Stimulated activated naive B cell treated with anti-CD40 and anti-IgM and Interleukin-4, amounts not matched to agents 10 μg/mL and 1 μg/mL and 100 μg/mL, for 72 hours (primary cell): ENCODE data around the gene AGTPBP1.
A peak's percentile ranks its signal among the peaks of the same experiment; 100 is the strongest.

ENCODE experiments used
- ATAC-seq, 2 donors: fragments of 150-1000 bp; cut with Tn5 transposase; replicated peaks; 2 replicates each; pipeline ENCODE4 v1.10.0; 2021; ENCODE audit warnings: moderate library complexity in 1 of 2
- DNase-seq: peaks from one replicate; pipeline ENCODE4 v3.0.0; 2021
- H3K27ac Mint-ChIP-seq: one replicate; pipeline ENCODE4 v1.8.0; 2022; ENCODE audit warnings: mild to moderate bottlenecking, mixed read lengths
- H3K27me3 Mint-ChIP-seq, 2 donors: one replicate each; pipeline ENCODE4 v1.8.0; 2022; ENCODE audit warnings: mixed read lengths in 2 of 2
- H3K36me3 Mint-ChIP-seq, 2 donors: one replicate each; pipeline ENCODE4 v1.8.0; 2022; ENCODE audit warnings: mixed read lengths in 2 of 2, mild to moderate bottlenecking in 1 of 2
- H3K4me1 Mint-ChIP-seq, 2 donors: one replicate each; pipeline ENCODE4 v1.8.0; 2022; ENCODE audit warnings: mixed read lengths in 2 of 2, mild to moderate bottlenecking in 1 of 2
- H3K4me3 Mint-ChIP-seq, 2 donors: one replicate each; pipeline ENCODE4 v1.8.0; 2022; ENCODE audit warnings: mild to moderate bottlenecking in 2 of 2, mixed read lengths in 2 of 2, moderate library complexity in 1 of 2
- H3K9me3 Mint-ChIP-seq, 2 donors: one replicate each; pipeline ENCODE4 v1.8.0; 2022; ENCODE audit warnings: mixed read lengths in 2 of 2, mild to moderate bottlenecking in 1 of 2

AGTPBP1 gene

DNA sequence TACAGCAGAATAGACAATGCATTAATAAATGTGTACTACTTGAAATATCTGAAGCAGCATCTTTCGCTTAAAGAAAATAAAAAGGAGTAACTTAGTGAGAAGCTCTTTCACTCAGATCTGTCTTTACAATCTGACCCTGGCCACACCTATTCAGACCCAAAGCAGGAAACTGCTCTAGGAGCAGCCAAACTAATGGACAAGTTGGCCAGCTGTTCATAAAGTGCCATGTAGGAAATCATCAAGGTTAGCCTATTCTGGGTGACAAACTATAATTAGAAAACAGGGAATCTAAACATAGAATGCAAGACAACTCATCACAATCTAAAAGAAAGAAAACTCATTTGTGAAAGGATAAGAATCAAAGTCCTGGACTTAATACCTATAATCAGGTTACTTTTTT lies 101.3 kb downstream of the AGTPBP1 start:
- DNase-seq = no peak
- ATAC-seq = no peak
- Mint-ChIP-seq H3K27me3 (no peaks in the 10 kb centered on the region), H3K27ac (no peak overlapping the region), H3K4me1 (peaks cover 0 to 7% of the 10 kb centered on the region in 2 donors), H3K36me3 (peaks cover 13 to 35% of the 10 kb centered on the region in 2 donors), H3K4me3 (no peak overlapping the region), H3K9me3 (no peaks in the 10 kb centered on the region)

DNA sequence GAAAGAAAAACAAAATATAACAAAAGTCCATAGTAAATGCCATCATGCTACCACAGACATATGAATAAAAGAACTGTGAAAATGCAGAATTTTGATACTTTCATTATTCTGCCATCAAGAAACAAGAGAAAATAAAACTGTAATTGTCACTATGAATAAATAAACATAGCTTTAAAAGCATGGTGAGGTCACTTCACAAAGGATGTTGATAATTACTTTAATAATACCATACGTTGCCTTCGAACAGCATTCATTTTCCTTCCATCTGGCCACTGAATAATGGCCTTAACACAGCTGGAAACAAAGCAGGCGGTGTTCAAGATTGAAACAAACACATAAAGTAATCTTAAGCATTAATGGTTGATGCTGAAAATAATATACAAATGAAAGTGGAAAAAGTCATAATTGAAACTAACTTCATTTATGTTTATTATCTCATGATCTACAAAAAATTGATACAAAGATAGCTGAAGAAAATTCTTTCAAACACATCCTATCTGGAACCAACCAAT lies 102.0 kb downstream of the AGTPBP1 start:
- no peaks in the 10 kb centered on the region for H3K27me3 Mint-ChIP-seq
- H3K27ac Mint-ChIP-seq = no peak overlapping the region
- H3K4me1 Mint-ChIP-seq = peaks cover 0 to 4% of the 10 kb centered on the region in 2 donors
- DNase-seq (no peak), ATAC-seq (no peak)
- no peak overlapping the region for H3K4me3 Mint-ChIP-seq
- H3K36me3 Mint-ChIP-seq = peaks cover 11 to 28% of the 10 kb centered on the region in 2 donors
- H3K9me3 Mint-ChIP-seq = no peaks in the 10 kb centered on the region

DNA sequence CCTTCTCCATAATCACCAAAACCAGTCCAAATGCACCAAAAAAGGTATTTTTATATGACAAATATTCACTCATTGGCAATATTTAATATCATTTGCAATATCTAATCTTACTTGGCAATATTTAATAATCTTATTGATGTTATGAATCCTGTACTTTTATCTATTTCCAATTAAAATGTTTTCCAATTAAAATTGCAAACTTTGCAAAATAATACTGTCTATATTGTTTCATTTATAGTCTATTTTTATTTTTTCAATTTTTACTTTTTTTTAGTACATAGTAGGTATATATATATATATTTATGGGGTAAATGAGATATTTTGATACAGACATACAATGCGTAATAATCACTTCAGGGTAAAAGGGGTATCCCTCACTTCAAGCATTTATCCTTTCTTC lies 109.9 kb downstream of the AGTPBP1 start:
- H3K4me3 Mint-ChIP-seq = no peak overlapping the region
- DNase-seq = no peak
- H3K27ac Mint-ChIP-seq = no peak overlapping the region
- no peaks in the 10 kb centered on the region for H3K27me3 Mint-ChIP-seq
- ATAC-seq = no peak
- H3K4me1 Mint-ChIP-seq = no peaks in the 10 kb centered on the region
- no peaks in the 10 kb centered on the region for H3K9me3 Mint-ChIP-seq
- H3K36me3 Mint-ChIP-seq = peaks cover 8 to 28% of the 10 kb centered on the region in 2 donors

GRCh38 chr9:85630676-85631075 lies 111.1 kb downstream of the AGTPBP1 start:
- Mint-ChIP-seq H3K4me1 (no peaks in the 10 kb centered on the region), H3K27me3 (no peaks in the 10 kb centered on the region)
- ATAC-seq = no peak

DNA sequence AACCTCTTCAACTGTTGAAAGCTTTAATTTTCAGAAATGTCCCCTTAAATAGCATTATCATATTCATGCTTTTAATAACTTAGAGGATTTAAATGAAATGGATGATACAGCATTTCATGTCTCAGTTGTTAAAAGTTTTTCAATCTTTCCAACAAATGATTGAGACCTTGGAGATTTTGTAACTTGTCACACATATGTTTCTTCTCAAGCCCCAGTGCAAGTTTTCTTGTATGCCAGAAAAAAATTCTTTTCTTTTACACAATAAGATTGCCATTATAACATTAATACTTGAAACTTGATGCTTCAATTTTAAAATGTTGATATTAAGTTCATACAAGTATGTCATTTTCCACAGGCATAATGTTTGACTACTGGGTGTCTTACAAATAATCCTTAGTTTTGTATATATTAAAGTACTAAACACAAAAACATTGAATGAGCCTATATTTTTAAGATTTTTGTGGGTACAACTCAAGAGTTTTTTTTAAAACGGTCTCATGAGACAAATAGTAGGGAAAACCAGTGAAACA lies 124.5 kb downstream of the AGTPBP1 start:
- Mint-ChIP-seq H3K9me3 (no peaks in the 10 kb centered on the region), H3K4me1 (peaks cover 0 to 2% of the 10 kb centered on the region in 2 donors), H3K36me3 (peaks cover 8 to 16% of the 10 kb centered on the region in 2 donors), H3K27me3 (no peaks in the 10 kb centered on the region), H3K4me3 (no peak overlapping the region), H3K27ac (no peak overlapping the region)
- DNase-seq = no peak
- ATAC-seq = no peak

More at GRCh38 chr9:85630676-85631075, 111.1 kb downstream of the AGTPBP1 start:
- no peak for DNase-seq
- Mint-ChIP-seq H3K9me3 (no peaks in the 10 kb centered on the region), H3K36me3 (peaks cover 6 to 22% of the 10 kb centered on the region in 2 donors), H3K4me3 (no peak overlapping the region), H3K27ac (no peak overlapping the region)

DNA sequence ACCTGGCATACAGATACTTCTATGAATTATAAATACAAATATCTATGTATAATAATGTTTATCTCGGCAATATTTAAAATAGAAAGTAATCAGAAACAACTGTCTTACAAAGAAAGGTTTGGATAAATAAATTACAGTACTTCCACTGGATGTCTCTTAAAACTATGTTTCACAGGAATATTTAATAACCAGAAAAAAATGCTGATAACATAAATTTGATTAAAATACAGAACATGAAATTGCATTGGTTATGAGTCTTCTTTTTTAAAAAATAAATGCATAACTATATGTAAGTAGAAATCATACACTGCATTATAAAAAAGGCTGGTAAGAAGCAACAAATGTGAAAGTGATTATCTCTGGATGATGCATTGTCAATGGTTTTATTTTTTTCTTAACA lies 126.0 kb downstream of the AGTPBP1 start:
- peaks cover 8 to 16% of the 10 kb centered on the region in 2 donors for H3K36me3 Mint-ChIP-seq
- H3K27ac Mint-ChIP-seq = no peak overlapping the region
- H3K4me3 Mint-ChIP-seq = no peak overlapping the region
- no peak for ATAC-seq
- no peak for DNase-seq
- H3K27me3 Mint-ChIP-seq = no peaks in the 10 kb centered on the region
- peaks cover 0 to 1% of the 10 kb centered on the region in 2 donors for H3K4me1 Mint-ChIP-seq
- no peaks in the 10 kb centered on the region for H3K9me3 Mint-ChIP-seq

DNA sequence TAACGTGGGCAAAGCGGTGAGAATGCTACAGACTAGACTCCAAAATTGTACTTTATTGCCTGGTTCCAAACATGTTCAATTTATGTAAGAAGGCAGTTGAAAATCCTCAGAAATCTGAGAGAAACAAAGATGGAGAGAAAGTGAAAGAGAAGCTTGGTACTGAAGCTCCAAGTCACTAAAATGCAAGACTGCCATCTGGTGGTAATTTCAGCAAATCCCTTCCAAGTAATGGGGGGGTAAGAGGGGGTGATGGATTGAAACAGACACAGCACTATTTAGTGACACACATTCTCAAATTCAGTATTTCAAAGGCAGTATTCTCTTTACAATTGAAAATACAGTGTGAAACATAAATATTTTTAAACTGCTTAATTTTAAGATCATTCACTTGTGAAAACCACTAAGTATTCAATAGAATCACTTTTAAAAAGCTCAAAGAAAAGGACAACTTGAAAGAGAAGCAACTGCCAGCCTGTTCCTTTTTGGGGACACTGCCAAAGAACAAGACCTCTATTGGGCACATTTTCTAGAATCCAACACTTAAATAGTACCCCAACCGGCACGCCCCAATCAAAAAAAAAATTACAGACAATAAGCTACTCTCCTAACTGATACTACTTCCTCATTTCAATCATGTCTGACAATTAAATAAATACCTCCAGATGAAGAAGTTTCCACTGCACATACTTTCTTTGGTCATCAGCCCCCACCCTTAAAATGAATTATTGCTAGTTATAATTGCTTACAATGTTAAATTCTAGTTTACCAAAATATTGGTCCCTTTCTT lies 131.5 kb downstream of the AGTPBP1 start:
- no peaks in the 10 kb centered on the region for H3K27me3 Mint-ChIP-seq
- peak; percentile 98 to 99 for ATAC-seq

GRCh38 chr9:85605905-85606304 lies 135.8 kb downstream of the AGTPBP1 start:
- no peak for DNase-seq

More for the DNA sequence above, 131.5 kb downstream of the AGTPBP1 start:
- H3K9me3 Mint-ChIP-seq = no peaks in the 10 kb centered on the region
- H3K4me3 Mint-ChIP-seq = peak overlapping the region; percentile 61 to 62
- H3K4me1 Mint-ChIP-seq = peaks cover 8 to 15% of the 10 kb centered on the region in 2 donors
- peak; percentile 42 for DNase-seq
- H3K36me3 Mint-ChIP-seq = peaks cover 2 to 4% of the 10 kb centered on the region in 2 donors
- peak overlapping the region; percentile 15 for H3K27ac Mint-ChIP-seq

DNA sequence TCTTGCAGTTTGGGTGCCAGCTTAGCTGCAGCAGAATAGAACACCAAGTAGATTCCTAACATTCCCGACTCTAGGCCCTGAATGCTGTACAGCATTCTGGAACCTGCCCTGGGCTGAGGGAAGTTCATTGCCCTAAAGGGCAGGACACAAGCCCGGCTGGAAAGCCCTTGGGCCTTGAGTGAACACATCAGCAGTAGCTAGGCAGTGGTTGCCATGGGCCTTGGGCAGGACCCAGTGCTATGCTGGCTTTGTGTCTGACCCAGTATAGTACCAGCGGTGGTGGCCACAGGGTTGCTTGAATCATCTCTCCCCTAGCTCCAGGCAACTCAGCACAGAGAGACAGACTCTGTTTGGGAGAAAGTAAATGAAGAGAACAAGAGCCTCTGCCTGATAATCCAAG lies 137.8 kb downstream of the AGTPBP1 start:
- no peak for DNase-seq
- no peak overlapping the region for H3K27ac Mint-ChIP-seq
- no peak overlapping the region for H3K4me3 Mint-ChIP-seq

More at GRCh38 chr9:85605905-85606304, 135.8 kb downstream of the AGTPBP1 start:
- no peak overlapping the region for H3K27ac Mint-ChIP-seq
- H3K4me3 Mint-ChIP-seq = no peak overlapping the region
- H3K4me1 Mint-ChIP-seq = peaks cover 8 to 15% of the 10 kb centered on the region in 2 donors
- no peaks in the 10 kb centered on the region for H3K9me3 Mint-ChIP-seq
- peaks cover 22 to 37% of the 10 kb centered on the region in 2 donors for H3K36me3 Mint-ChIP-seq
- H3K27me3 Mint-ChIP-seq = no peaks in the 10 kb centered on the region
- ATAC-seq = no peak

GRCh38 chr9:85602742-85603141 lies 139.0 kb downstream of the AGTPBP1 start:
- ATAC-seq (no peak), DNase-seq (no peak)
- H3K9me3 Mint-ChIP-seq = no peaks in the 10 kb centered on the region
- no peak overlapping the region for H3K4me3 Mint-ChIP-seq
- peaks cover 23 to 43% of the 10 kb centered on the region in 2 donors for H3K36me3 Mint-ChIP-seq
- no peaks in the 10 kb centered on the region for H3K4me1 Mint-ChIP-seq
- no peaks in the 10 kb centered on the region for H3K27me3 Mint-ChIP-seq
- H3K27ac Mint-ChIP-seq = no peak overlapping the region

More for the DNA sequence above, 137.8 kb downstream of the AGTPBP1 start:
- peaks cover 23 to 43% of the 10 kb centered on the region in 2 donors for H3K36me3 Mint-ChIP-seq
- no peaks in the 10 kb centered on the region for H3K27me3 Mint-ChIP-seq
- peaks cover 0 to 1% of the 10 kb centered on the region in 2 donors for H3K4me1 Mint-ChIP-seq
- ATAC-seq = no peak
- no peaks in the 10 kb centered on the region for H3K9me3 Mint-ChIP-seq

- ATAC-seq = no peak
- no peak overlapping the region for H3K27ac Mint-ChIP-seq
- no peak overlapping the region for H3K4me3 Mint-ChIP-seq
- H3K9me3 Mint-ChIP-seq = no peaks in the 10 kb centered on the region
- no peaks in the 10 kb centered on the region for H3K27me3 Mint-ChIP-seq
- DNase-seq = no peak
- H3K36me3 Mint-ChIP-seq = peaks cover 23 to 43% of the 10 kb centered on the region in 2 donors
- no peaks in the 10 kb centered on the region for H3K4me1 Mint-ChIP-seq
These were observed 141.0 kb downstream of the AGTPBP1 start for GRCh38 chr9:85600675-85601263.

DNA sequence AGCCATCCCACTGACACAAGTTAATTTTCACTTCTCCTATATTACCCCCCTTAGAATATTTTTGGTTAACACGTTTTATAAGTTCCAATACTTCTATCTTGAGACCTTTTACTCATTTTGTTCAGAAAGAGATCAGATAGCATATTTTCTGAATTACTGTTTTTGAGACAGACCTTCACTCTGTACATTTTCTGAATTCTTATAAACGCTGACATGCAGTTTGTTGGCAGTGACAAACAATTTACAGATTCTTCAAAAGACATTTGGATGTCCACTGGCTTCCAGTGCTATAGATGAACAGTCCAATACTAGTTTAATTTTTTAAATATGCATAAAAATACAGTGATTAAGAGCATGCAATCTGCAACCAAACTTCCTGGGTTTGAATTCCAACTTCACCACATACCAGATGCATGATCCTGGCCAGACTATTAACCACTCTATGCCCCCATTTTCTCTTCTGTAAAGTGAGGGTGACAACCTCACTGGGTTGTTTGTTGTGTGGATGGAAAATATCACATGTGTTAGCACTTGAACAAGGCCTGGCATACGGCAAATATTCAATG lies 142.1 kb downstream of the AGTPBP1 start:
- Mint-ChIP-seq H3K9me3 (no peaks in the 10 kb centered on the region), H3K27ac (no peak overlapping the region), H3K4me3 (no peak overlapping the region), H3K27me3 (no peaks in the 10 kb centered on the region), H3K4me1 (no peaks in the 10 kb centered on the region), H3K36me3 (peaks cover 24 to 37% of the 10 kb centered on the region in 2 donors)
- ATAC-seq (no peak), DNase-seq (no peak)

- no peak overlapping the region for H3K4me3 Mint-ChIP-seq
- no peak overlapping the region for H3K27ac Mint-ChIP-seq
- no peaks in the 10 kb centered on the region for H3K9me3 Mint-ChIP-seq
- peaks cover 3 to 15% of the 10 kb centered on the region in 2 donors for H3K36me3 Mint-ChIP-seq
- ATAC-seq (no peak), DNase-seq (no peak)
- H3K4me1 Mint-ChIP-seq = no peaks in the 10 kb centered on the region
- no peaks in the 10 kb centered on the region for H3K27me3 Mint-ChIP-seq
These were observed 147.4 kb downstream of the AGTPBP1 start for GRCh38 chr9:85594316-85594715.

GRCh38 chr9:85586684-85587083 lies 155.1 kb downstream of the AGTPBP1 start:
- Mint-ChIP-seq H3K27ac (no peak overlapping the region), H3K27me3 (no peaks in the 10 kb centered on the region), H3K9me3 (no peaks in the 10 kb centered on the region), H3K4me3 (no peak overlapping the region), H3K4me1 (no peaks in the 10 kb centered on the region), H3K36me3 (peaks cover 13 to 21% of the 10 kb centered on the region in 2 donors)
- ATAC-seq (no peak), DNase-seq (no peak)
